Measurements from ENCODE around the gene CFDP1. TPM values are rescaled to one million over a fixed set of nuclear protein-coding genes. Genes with fewer than 3 reads are reported as not detected.

Gene CFDP1
- total and polyA plus RNA-seq, 8 donors: 43.4 to 151 (median 134) TPM

GRCh38 chr16:75294773-75295459 is 138.4 kb downstream of the CFDP1 start:
- ATAC-seq: no peak
- no peaks in the 10 kb centered on the region for H3K27me3 ChIP-seq
- intact Hi-C loops (cut with DNase I): no loop called here
- no peak for DNase-seq
- H3K36me3 ChIP-seq: peaks cover 0 to 56% of the 10 kb centered on the region in 2 donors
- H3K27ac ChIP-seq: no peak overlapping the region
- H3K9me3 ChIP-seq: no peaks in the 10 kb centered on the region
- H3K4me1 ChIP-seq: no peaks in the 10 kb centered on the region
- TF ChIP-seq CTCF (IDR thresholded peaks at IDR 0.05): no peak
- H3K4me3 ChIP-seq: no peak overlapping the region

GRCh38 chr16:75293772-75294171 is 139.5 kb downstream of the CFDP1 start:
- H3K9me3 ChIP-seq: no peaks in the 10 kb centered on the region
- H3K4me1 ChIP-seq: peaks cover under 1 to 6% of the 10 kb centered on the region in 2 donors
- H3K27me3 ChIP-seq: no peaks in the 10 kb centered on the region
- ATAC-seq (no peak), DNase-seq (no peak)
- peaks cover 0 to 48% of the 10 kb centered on the region in 2 donors for H3K36me3 ChIP-seq
- H3K27ac ChIP-seq: no peak overlapping the region
- no peak for TF ChIP-seq CTCF (IDR thresholded peaks at IDR 0.05)
- intact Hi-C loops (cut with DNase I): no loop called here
- H3K4me3 ChIP-seq: no peak overlapping the region

GRCh38 chr16:75293173-75293572 is 140.1 kb downstream of the CFDP1 start:
- Histone ChIP-seq H3K4me3 (no peak overlapping the region), H3K27ac (no peak overlapping the region), H3K27me3 (no peaks in the 10 kb centered on the region), H3K9me3 (no peaks in the 10 kb centered on the region), H3K36me3 (peaks cover 0 to 42% of the 10 kb centered on the region in 2 donors), H3K4me1 (peaks cover 3 to 12% of the 10 kb centered on the region in 2 donors)
- no peak for TF ChIP-seq CTCF (IDR thresholded peaks at IDR 0.05)
- DNase-seq: no peak
- no peak for ATAC-seq
- intact Hi-C loops (cut with DNase I): no loop called here

- Histone ChIP-seq H3K27ac (no peak overlapping the region), H3K4me3 (no peak overlapping the region), H3K27me3 (no peaks in the 10 kb centered on the region), H3K9me3 (no peaks in the 10 kb centered on the region), H3K4me1 (peaks cover 3 to 13% of the 10 kb centered on the region in 2 donors), H3K36me3 (peaks cover 0 to 38% of the 10 kb centered on the region in 2 donors)
- ATAC-seq (no peak), DNase-seq (no peak)
- TF ChIP-seq CTCF (IDR thresholded peaks at IDR 0.05): no peak
- intact Hi-C loops (cut with DNase I): no loop called here
These were observed 140.6 kb downstream of the CFDP1 start for GRCh38 chr16:75292691-75293090.

- no peaks in the 10 kb centered on the region for H3K27me3 ChIP-seq
- peaks cover 0 to 31% of the 10 kb centered on the region in 2 donors for H3K36me3 ChIP-seq
- no peak overlapping the region for H3K4me3 ChIP-seq
- H3K4me1 ChIP-seq: peaks cover 3 to 13% of the 10 kb centered on the region in 2 donors
- ATAC-seq (peak; percentile 31), DNase-seq (no peak)
- intact Hi-C loops (cut with DNase I): no loop called here
- H3K27ac ChIP-seq: peak overlapping the region; percentile 33 to 63
- TF ChIP-seq CTCF (IDR thresholded peaks at IDR 0.05): no peak
- no peaks in the 10 kb centered on the region for H3K9me3 ChIP-seq
These were observed 144.1 kb downstream of the CFDP1 start for GRCh38 chr16:75289189-75289588.

Data from left lung (tissue), 10 donors.